GM12892 (cell line): ENCODE data around the gene TMEM9.

Source experiments
- POLR2A ChIP-seq: IDR thresholded peaks from 2 replicates; pipeline ENCODE4 v1.6.1; 2011; ENCODE audit warnings: low read depth, low read length, control low read depth
- POLR2AphosphoS5 ChIP-seq: IDR thresholded peaks from 2 replicates; pipeline ENCODE4 v1.6.1; 2011; ENCODE audit warnings: low read depth, low read length, control low read depth

DNA sequence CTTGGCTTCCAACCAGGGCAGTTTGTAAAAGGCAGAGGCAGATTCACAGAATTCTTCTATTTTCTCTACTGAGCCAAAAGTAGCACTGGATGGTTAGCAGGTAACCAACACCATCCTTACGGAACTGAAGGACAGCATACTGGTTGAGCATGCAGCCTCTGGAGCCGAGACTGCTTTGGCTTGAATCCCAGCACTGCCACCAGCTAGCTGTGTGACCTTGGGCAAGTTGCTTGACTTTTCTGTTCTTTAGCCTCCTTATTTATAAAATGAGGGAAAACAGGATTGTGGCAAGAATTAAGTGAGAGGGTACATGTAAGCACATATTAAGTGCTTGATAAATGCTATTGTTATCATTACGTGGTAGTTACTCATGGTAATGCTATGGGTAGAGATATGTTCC, 61.5 kb downstream of the TMEM9 start:
- no peak for TF ChIP-seq POLR2A
- no peak for TF ChIP-seq POLR2AphosphoS5
